ENCODE measurements around the gene ARF4.
"Not testable (repeated sequence)": the region's sequence is repeated elsewhere in the genome, so short reads cannot be mapped to it uniquely, and the experiment has no call there.

The ARF4 gene

DNA sequence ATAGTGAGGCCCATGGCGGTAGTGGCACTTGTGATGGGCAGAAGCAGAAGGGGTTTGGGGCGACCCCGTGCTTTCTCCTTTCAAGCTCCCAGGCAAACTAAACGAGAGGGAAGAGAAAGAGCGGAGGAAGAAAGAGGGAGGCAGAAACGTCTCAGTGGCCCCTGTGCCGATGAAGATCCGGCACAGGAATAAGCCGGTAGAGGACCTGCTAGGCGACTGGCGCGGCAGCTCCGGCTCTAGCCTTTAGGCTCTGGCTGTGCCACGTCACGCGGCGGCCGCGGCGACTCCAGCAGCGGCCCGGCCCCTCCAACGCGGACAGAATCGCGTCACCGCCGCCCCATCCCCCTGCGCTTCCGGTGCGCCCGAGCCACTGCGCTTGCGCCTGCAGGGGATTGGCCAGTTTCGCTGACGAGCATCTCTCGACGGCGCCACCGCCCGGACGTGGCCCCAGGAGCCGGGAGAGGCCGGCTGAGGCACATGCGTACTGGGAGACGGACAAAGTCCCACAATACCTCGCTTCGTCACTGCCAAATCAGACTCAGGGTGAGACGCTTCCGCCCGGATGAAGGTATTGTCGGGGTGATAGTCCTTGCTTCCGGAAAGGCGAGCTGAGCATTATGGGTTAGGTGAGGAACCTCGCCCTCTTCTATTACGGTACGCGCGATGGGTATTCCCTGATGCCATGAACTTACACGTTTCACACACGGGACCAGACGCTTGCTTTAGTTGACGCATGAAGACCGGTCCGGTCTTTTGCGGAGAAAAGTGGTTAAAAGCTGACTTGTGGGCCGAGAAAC is at the start of gene ARF4:
TSS of gene ARF4 (minus strand) at position 218 of the 797 bp plus-strand sequence. CDS start at position 14, 204 bp downstream.
- DNase-seq, result peak; percentile 100

- DNase-seq, result peak; percentile 2
These were observed 49.6 kb upstream of the ARF4 start for GRCh38 chr3:57646723-57647122.

DNA sequence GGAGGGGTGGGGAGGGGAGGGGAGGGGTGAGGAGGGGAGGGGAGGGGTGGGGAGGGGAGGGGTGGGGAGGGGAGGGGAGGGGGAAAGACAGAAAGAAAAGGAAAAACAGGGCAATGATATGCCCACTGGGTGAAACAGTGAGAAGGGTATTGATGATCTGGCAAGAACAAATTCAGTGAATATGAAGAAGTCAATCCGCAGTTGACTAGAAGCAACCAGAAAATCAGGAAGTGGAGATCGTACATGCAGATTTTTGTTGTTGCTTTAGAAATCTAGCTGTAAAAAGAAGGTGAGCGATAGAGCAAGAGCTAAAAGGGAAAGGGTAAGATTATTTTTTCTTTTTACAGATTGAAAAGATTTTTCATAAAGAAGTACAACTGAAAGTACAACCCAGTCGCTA is 47.6 kb upstream of the ARF4 start:
- no peak for DNase-seq

DNA sequence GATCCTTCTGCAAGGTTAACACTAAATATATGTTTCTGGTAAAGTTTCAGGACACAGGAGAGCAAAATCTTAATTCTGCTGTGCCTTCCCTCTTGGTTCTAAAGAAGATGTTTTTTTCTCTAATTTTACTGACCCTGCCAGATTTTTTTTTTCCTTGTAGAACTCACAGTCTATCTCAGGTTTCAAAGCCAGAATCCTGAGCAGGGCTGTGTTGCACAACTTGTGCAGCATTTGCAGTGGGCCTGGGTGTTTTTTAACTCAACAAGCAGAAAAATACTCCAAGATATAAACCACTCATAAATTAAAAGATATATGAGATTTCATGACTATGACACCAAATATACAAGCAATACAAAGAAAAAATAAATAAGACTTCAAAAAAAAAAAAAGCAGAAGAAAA is 40.2 kb upstream of the ARF4 start:
- no peak for DNase-seq

DNA sequence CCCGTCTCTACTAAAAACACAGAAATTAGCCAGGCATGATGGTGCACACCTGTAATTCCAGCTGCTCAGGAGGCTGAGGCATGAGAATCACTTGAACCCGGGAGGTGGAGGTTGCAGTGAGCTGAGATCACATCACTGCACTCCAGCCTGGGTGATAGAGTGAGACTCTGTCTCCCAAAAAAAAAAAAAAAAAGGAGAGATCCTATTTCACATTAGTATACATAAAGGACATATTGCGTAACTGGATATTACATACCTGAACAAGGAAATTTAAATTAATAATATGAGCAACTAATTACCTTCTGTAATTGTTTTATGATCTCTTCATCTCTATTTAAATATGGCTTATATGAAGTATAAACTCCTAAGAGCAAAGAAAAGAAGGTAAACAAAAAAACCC is 37.1 kb upstream of the ARF4 start:
- not testable (repeated sequence) for DNase-seq

DNA sequence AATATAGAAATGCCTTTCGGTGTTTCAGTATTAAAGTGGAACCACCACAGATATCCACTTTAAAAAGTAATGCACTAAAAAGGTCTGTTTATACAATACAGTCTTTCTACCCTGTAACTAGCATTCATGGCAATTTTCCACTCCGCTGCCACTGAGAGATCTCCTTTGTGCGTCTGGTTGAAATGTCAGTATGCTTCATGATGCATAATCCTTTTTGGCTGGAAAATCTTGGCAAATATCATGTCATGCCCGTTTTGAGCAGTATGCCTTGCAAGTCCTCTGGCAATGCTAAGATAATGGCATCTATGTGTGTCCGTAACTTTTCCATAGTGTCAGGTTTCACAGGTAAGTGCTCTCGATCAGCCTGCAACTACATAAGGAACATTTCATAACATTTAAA is 30.8 kb upstream of the ARF4 start:
- DNase-seq, result no peak

- no peak for DNase-seq
These were observed 27.7 kb upstream of the ARF4 start for GRCh38 chr3:57624801-57625200.

DNA sequence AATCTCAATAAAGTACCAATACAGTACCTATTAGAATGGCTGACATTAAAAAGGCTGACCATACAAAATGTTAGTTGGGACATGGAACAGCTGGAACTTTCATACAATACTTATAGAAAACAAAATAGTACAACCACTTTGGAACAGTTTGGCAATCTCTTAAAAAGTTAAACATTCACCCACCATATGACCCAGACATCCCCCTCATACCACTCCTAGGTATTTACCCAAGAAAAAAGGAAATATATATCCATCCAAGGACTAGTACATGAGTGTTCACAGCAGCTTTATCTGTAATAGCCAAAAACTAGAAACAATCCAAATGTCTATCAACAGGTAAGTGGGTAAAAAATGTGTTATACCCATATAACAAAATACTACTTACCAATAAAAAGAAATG is 25.2 kb upstream of the ARF4 start:
- no peak for DNase-seq

- DNase-seq, result no peak
These were observed 20.6 kb upstream of the ARF4 start for GRCh38 chr3:57617739-57618138.

- DNase-seq, result no peak
These were observed 19.1 kb upstream of the ARF4 start for GRCh38 chr3:57616233-57616632.

DNA sequence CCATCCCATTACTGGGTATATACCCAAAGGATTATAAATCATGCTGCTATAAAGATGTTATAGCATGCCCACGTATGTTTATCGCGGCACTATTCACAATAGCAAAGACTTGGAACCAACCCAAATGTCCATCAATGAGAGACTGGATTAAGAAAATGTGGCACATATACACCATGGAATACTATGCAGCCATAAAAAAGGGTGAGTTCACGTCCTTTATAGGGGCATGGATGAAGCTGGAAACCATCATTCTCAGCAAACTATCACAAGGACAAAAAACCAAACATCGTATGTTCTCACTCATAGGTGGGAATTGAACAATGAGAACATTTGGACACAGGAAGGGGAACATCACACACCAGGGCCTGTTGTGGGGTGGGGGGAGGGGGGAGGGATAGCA is 14.7 kb upstream of the ARF4 start:
- DNase-seq, result not testable (repeated sequence)

- no peak for DNase-seq
These were observed 8.5 kb upstream of the ARF4 start for GRCh38 chr3:57605683-57606082.

DNA sequence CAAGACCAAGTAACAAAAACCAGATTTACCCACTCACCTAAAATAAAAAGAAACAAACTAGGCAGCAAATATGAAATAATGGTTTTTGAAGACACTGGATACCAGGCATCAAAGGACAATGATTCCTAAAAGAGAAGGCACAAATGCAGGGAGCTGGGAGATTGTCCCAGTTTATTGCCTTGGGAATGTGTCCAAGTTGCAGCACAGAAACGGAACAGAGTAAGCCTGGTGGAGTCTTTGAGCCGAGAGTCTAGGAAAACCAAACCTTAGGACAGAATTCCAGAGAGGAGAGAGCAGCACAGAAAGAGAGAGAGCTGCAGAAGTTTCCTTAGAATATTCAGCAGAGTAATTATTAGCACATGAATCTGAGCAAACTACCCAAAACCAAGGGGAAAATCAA is 7.8 kb upstream of the ARF4 start:
- DNase-seq, result no peak

DNA sequence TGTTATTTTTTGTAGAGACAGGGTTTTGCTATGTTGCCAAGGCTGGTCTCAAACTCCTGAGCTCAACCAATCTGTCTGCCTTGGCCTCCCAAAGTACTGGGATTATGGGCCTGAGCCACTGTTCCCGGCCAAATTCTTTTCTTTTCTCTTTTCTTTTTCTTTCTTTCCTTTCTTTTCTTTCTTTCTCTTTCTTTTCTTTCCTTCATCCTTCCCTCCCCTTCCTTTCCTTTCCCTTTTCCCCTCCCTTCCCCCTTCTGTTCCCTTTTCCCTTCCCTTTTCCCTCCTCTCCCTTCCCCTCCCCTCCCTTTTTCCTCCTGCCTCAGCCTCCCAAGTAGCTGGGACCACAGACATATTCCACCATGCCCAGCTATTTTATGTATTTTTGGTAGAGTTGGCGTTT is 3.1 kb upstream of the ARF4 start:
- no peak for DNase-seq

DNA sequence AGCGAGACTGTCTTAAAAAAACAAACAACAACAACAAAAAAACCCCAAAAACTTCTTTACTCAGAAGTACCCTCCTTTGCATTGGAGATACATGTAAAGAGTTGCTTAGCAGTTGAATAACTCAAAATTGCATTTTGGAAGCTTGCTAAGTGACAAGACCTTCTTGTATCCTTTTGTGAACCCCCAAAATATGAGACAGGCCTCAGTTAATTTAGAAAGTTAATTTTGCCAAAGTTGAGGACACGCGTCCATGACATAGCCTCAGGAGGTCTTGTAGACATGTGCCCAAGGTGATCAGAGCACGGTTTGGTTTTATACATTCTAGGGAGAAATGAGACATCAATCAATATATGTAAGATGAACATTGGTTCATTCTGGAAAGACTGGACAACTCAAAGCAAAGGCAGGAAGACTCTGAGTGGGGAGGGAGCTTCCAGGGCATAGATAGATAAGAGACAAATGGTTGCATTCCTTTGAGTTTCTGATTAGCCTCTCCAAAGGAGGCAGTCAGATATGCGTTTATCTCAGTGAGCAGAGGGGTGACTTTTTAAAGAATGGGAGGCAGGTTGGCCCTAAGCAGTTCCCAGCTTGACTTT is 1.7 kb upstream of the ARF4 start:
- no peak for DNase-seq

GRCh38 chr3:57596495-57597126 is 533 bp downstream of the ARF4 start:
- DNase-seq, result peak; percentile 92

- DNase-seq, result no peak
These were observed 2.6 kb downstream of the ARF4 start for GRCh38 chr3:57594576-57594975.

GRCh38 chr3:57594144-57594543 is 3.0 kb downstream of the ARF4 start:
- no peak for DNase-seq

DNA sequence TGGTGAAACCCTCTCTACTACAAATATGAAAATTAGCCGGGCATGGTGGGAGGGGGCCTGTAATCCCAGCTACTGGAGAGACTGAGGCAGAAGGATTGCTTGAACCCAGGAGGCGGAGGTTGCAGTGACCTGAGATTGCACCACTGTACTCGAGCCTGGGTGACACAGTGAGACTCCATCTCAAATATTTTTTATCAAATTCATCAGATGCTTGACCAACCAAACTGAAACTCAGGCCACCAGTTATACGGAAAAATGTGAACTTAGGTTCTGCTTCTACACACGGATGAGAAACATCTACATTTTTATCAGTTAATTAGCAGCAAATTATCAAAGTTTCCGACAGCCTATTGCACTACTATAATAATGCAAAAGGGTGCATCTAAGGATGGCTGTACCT is 4.8 kb downstream of the ARF4 start:
- DNase-seq, result no peak

- DNase-seq, result no peak
These were observed 9.2 kb downstream of the ARF4 start for GRCh38 chr3:57587905-57588304.

- no peak for DNase-seq
These were observed 10.4 kb downstream of the ARF4 start for GRCh38 chr3:57586778-57587177.

- no peak for DNase-seq
These were observed 13.6 kb downstream of the ARF4 start for GRCh38 chr3:57583544-57583943.

- DNase-seq, result no peak
These were observed 14.5 kb downstream of the ARF4 start for GRCh38 chr3:57582474-57583168.

- DNase-seq, result no peak
These were observed 19.3 kb downstream of the ARF4 start for GRCh38 chr3:57577801-57578200.

Data from HCEC 1CT (cell line).